Activated CD8-positive, alpha-beta memory T cell treated with anti-CD3 and anti-CD28 coated beads for 24 hours (primary cell): ENCODE measurements around the gene TLL2.

Experiments
- DNase-seq: peaks from one replicate; pipeline ENCODE4 v3.0.0-alpha.2; 2020

Gene TLL2

DNA sequence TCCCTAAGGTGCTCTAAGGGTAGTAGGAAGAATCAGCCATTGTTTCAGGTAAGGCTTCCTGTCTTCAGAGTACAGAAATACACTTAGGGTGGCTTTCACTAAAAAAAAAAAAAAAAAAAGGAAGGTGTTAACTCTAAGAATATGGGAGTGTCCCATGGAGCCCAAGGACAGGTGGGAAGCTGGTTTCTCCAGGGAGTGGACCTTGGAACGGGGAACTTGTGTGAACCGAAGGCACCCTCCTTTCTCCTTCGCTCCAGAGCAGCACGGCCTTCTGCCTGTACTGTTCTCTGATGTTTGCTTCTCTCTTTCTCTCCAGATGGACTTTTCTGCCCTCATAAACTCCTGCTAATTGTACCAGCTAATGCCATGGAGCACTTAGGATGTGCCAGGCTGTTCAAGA is 161.1 kb downstream of the TLL2 start:
- DNase-seq: no peak

GRCh38 chr10:96352027-96352426 is 161.7 kb downstream of the TLL2 start:
- DNase-seq: no peak

- no peak for DNase-seq
Measured at GRCh38 chr10:96346295-96346694, 167.4 kb downstream of the TLL2 start.

DNA sequence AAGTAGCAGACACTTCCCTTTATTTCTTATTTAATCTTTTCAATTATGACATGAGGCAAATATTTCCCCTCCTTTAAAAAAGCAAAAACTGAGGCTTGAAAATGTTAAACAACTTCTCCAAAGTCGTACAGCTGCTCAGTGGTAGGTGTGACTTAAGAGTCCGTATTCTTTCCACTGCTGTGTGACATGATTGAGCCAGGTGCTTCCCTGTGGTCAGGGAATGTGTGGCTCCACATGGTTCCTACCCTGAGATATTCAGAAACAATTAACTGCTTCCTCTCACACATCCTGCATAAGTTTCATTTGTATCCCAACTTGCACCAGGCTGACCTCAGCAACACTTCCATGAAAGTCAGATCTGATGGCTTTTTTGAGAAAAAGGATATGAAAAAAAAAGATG is 168.5 kb downstream of the TLL2 start:
- no peak for DNase-seq

GRCh38 chr10:96344178-96344577 is 169.5 kb downstream of the TLL2 start:
- DNase-seq: no peak

DNA sequence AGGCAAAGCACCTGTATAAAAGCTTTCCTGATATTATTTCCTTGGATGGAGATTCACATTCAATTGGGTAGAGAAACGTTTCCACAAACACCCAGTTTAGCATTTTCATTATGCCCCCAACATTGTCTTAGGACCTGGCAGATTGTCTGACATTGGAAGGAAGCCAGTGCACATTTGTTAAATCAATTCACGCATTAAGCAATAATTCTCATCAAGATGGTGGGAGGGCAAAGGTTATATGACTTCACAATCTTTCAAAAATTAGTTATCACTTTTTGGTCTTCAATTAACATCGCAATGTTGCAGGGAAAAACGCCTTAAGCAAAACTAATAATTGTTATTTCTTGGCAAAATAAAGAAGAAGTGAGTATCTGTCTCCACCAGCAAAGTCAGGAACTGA is 171.3 kb downstream of the TLL2 start:
- DNase-seq: no peak

DNA sequence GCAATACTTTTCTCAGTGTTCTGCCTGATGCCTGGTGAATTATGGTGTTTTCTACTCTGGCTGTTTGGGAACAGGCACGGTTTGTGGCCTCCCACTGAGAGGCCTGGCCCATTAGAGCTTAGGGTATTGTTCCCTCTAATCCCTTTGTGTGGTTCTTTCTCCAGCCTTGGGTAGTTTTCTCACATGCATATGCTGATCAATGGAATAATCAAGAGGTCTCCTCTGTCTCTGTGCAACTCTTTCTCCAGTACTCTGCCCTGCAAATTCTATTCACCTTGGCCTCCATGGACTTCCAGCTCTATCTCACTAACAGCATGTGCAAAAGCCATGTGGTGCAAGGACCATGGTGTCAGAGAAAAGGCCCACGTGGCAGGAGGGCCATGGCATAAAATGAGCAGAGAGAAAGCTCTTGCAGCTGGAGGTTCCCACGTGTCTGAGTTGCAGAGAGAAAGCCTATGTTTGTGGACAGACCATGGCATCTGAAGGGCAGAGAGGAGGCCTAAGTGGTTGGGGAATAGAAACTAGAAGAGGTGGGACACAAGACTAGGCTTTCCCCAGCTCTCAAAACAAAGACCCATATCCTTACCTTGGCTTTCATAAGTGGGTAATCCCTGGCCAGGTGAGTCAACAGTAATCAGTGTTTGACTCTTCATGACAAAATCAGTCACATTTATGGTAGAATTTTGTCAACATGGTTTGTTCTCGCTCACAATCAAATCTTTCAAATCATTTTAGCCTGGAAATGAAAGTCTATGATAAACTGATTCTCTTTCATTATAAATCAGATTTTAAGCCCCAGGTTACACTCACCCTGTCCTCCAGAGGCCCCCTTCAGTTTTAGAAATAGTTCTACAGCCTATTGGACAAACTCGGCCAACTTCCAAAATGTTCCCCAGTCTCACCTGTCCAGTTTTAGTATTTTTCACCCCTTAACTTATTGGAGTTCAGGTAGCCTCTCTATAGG is 172.2 kb downstream of the TLL2 start:
- no peak for DNase-seq

DNA sequence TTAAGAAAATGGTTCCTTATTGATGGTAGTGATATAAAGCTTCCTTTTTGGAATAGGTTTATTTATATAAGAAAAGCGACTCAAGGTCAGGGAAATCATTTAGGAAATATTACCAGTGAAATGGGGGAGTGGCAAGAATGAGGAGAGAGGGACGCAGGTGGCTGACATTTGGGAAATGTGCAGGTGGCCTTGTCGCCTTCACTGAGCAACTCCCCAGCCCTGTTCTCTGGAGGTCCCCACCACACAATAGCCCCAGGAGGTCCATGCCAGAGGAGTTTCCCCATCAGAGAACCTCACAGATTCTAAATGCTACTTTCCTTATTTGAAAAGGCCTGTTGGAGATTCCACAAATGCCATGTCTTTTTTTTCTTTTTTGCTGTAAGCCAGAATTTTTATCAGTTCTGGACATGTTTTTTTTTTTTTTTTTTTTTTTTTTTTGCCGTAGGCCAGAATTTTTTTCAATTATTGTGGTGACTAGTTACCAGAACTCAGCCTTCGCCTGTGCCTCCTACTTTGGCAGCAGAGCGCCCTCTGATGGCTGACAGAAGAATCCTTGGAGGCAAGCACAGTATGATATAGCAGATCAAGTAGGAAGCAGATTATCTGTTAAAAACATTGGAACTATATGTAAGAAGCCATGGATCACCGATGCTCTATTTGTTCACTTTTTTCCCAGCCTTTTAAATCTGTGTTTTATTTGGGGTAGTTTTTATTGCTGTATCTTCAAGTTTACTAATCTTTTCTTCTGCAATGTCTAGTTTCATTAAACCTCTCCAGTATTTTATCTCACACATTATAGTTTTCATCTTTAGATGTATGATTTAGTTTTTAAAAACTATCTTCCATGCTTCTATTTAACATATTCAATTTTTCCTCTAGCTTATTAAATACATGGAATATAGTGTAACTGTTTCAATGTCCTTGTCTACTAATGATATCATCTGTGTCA is 173.5 kb downstream of the TLL2 start:
- peak; percentile 65 for DNase-seq

GRCh38 chr10:96339383-96339782 is 174.3 kb downstream of the TLL2 start:
- no peak for DNase-seq

GRCh38 chr10:96338279-96338925 is 175.3 kb downstream of the TLL2 start:
- DNase-seq: no peak

DNA sequence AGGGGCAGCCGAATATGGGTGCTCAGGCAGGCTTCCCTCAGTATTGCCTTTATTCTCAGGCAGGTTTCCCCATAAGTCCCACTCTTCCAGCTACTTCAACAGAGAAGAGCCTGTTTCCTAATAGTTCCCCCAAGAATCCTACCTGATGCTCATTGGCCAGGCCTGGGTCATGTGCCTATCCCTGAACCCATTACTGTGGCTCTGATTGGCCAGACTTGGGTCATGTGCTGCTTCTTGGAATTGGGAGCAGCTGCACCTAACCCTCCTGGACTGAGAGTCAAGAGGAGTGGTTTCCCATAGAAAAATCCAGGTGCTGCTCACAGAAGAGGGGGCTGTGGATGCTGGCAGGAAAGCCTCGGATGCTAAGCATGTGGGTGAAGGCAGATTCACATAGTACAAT is 176.6 kb downstream of the TLL2 start:
- DNase-seq: no peak

- DNase-seq: no peak
Measured at GRCh38 chr10:96334616-96335526, 178.9 kb downstream of the TLL2 start.

DNA sequence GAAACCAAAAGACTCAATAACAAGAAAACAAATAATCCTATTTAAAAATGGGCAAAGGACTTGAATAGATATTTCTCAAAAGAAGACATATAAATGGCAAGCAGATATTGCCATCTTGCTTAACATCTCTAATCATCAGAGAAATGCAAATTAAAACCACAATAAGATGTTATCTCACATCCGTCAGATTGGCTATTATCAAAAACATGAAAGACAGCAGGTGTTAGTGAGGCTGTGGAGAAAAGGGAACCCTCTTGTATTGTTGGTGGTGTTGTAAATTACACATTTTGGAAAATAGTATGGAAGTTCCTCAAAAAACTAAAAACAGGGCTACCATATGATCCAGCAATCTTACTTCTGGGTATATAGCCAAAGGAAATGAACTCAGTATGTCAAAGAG is 180.6 kb downstream of the TLL2 start:
- DNase-seq: no peak

- DNase-seq: no peak
Measured at GRCh38 chr10:96327462-96327861, 186.3 kb downstream of the TLL2 start.

DNA sequence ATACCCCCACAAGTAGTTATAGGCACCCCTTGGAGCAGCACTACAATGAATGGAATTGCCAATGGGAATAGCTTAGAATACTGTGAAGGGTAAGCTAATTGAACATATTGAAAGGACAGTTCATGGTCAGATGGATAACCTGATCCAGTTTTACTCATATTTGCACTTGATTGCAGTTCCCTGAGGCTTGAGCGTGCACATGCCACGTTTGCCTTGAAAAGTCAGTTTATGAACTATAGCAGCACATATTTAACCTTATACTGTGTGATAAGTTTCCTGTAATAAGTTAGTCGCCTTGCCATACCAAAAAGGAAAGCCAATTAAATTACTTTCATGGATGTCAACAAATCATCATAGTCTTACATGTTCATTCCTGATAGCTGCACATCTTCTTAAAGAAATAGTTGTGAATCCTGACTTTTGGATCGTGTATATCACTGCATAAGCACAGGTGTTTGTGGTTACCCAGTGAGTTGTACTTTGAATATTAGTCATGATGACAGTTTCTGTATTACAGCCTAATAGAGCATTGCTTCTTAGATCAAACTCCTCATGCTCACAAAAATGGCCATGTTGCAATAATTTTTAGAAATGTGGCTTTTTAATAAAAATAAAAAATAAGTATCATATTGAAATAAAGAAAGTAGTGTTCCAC is 187.9 kb downstream of the TLL2 start:
- DNase-seq: no peak

- DNase-seq: no peak
Measured at GRCh38 chr10:96324447-96324846, 189.3 kb downstream of the TLL2 start.

- DNase-seq: no peak
Measured at GRCh38 chr10:96322275-96322674, 191.5 kb downstream of the TLL2 start.

- DNase-seq: no peak
Measured at GRCh38 chr10:96321822-96322221, 191.9 kb downstream of the TLL2 start.

- no peak for DNase-seq
Measured at GRCh38 chr10:96319754-96320474, 193.8 kb downstream of the TLL2 start.

DNA sequence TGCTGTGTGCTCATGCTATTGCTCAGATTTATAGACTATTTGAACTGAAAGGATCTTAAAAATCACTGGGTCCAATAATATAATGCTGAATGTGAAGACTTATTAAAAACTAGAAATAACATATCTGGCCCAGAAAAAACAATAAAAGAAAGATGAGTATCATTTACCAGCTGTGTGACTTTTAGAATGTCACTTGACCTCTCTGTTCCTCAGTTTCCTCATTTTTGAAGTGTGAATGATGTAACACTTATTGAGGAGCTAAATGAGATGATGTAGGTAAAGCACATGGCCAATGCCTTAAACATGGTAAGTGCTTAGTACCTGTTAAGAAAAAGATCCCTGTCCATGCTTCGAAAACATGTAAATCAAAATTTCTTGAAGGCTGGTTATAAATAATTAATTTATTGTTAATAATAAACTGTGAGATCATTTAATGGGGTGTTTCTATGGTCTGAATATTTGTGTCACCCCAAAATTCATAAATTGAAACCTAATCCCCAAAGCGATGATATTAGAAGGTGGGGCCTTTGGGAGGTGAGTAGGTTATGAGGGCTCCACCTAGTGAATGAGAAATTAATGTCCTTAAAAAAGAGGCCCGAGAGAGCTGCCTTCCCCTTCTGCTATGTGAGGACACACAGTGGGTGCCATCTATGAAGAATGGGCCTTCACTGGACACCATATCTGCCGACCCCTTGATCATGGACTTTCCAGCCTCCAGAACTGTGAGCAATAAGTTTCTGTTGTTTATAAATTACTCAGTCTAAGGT is 196.5 kb downstream of the TLL2 start:
- no peak for DNase-seq
